Keratinocyte (primary cell): ENCODE measurements around the gene TLR4. TPM values are rescaled to one million over a fixed set of nuclear protein-coding genes. Genes with fewer than 3 reads are reported as not detected.

Source experiments
- DNase-seq: peaks from one replicate; pipeline ENCODE4 v3.0.0-alpha.2; 2011; ENCODE audit warnings: low read depth, missing footprints, low spot score
- FAIRE-seq: peaks from 2 replicates; lab custom pipeline; 2011; peaks lifted over from hg19 to GRCh38; lab: Jason Lieb, UNC
- H2AFZ ChIP-seq: 2 replicates; pipeline ENCODE4 v1.6.0; 2012; ENCODE audit warnings: low read length, control low read depth, inconsistent platforms; ENCODE audit not compliant: control insufficient read depth
- H3K27ac ChIP-seq: 2 replicates; pipeline ENCODE4 v1.5.1; 2011; ENCODE audit warnings: low read length; ENCODE audit not compliant: control insufficient read depth, insufficient read depth
- H3K27me3 ChIP-seq: 3 replicates; pipeline ENCODE4 v1.6.0; 2011; ENCODE audit warnings: low read length; ENCODE audit not compliant: control insufficient read depth, insufficient read depth; ENCODE audit errors: extremely low read depth
- H3K36me3 ChIP-seq, 2 experiments: 2 replicates in 1 of 2; 3 replicates in 1 of 2; pipeline ENCODE4 v1.5.1; 2011; ENCODE audit warnings: low read length in 2 of 2, mild to moderate bottlenecking in 1 of 2; ENCODE audit not compliant: control insufficient read depth in 2 of 2, insufficient read depth in 2 of 2; ENCODE audit errors: extremely low read depth in 1 of 2
- H3K4me1 ChIP-seq: 3 replicates; pipeline ENCODE4 v1.5.1; 2011; ENCODE audit warnings: low read length; ENCODE audit not compliant: control insufficient read depth, insufficient read depth; ENCODE audit errors: extremely low read depth
- H3K4me2 ChIP-seq: 3 replicates; pipeline ENCODE4 v1.6.0; 2011; ENCODE audit warnings: low read depth, low read length; ENCODE audit not compliant: control insufficient read depth, insufficient read depth; ENCODE audit errors: extremely low read depth
- H3K4me3 ChIP-seq, 3 experiments: fragments of 200-600 bp in 1 of 3; sonication (generic) in 1 of 3; 2 replicates in 2 of 3; 3 replicates in 1 of 3; pipeline ENCODE4 v1.5.1; 2011 to 2016; ENCODE audit warnings: low read length in 3 of 3, mild to moderate bottlenecking in 3 of 3, control low read depth in 2 of 3, inconsistent platforms in 1 of 3, low read depth in 1 of 3, mixed read lengths in 1 of 3, mixed run types in 1 of 3, moderate library complexity in 1 of 3; ENCODE audit not compliant: control insufficient read depth in 2 of 3, insufficient read depth in 2 of 3; ENCODE audit errors: extremely low read depth in 1 of 3
- H3K79me2 ChIP-seq: 2 replicates; pipeline ENCODE4 v1.6.0; 2012; ENCODE audit warnings: low read length; ENCODE audit not compliant: control insufficient read depth, insufficient read depth
- H3K9ac ChIP-seq: 3 replicates; pipeline ENCODE4 v1.6.0; 2011; ENCODE audit warnings: low read length; ENCODE audit not compliant: control insufficient read depth, insufficient read depth; ENCODE audit errors: extremely low read depth
- H3K9me1 ChIP-seq: 3 replicates; pipeline ENCODE4 v1.6.0; 2011; ENCODE audit warnings: low read length; ENCODE audit not compliant: control insufficient read depth, insufficient read depth; ENCODE audit errors: extremely low read depth
- H3K9me3 ChIP-seq: 2 replicates; pipeline ENCODE4 v1.5.1; 2012; ENCODE audit warnings: low read depth, low read length; ENCODE audit not compliant: control insufficient read depth
- H4K20me1 ChIP-seq: 3 replicates; pipeline ENCODE4 v1.6.0; 2011; ENCODE audit warnings: low read length; ENCODE audit not compliant: control insufficient read depth, insufficient read depth; ENCODE audit errors: extremely low read depth
- CTCF ChIP-seq, 3 experiments: IDR thresholded peaks in 1 of 3; conservative IDR thresholded peaks in 1 of 3; optimal IDR thresholded peaks in 1 of 3; 2 replicates in 2 of 3; 3 replicates in 1 of 3; pipeline versions ENCODE3 to v1.5.1; 2011; ENCODE audit warnings: low read length in 3 of 3, mild to moderate bottlenecking in 3 of 3, moderate library complexity in 2 of 3, control low read depth in 1 of 3, inconsistent platforms in 1 of 3; ENCODE audit not compliant: insufficient read depth in 2 of 3; ENCODE audit errors: extremely low read depth in 1 of 3
- EZH2 ChIP-seq: IDR thresholded peaks from one replicate; pipeline ENCODE4 v1.6.1; 2012; ENCODE audit warnings: inconsistent platforms, mild to moderate bottlenecking, low read length, moderate library complexity
- dilution Hi-C: fragments of 300-500 bp; cut with MboI; formaldehyde crosslinking; loops from one replicate; pipeline ENCODE4 v1.7.0; 2020; ENCODE audit warnings: low sequenced_read_pairs; ENCODE audit not compliant: extremely low pct_ligation_motif_present
- polyA plus RNA-seq, 5 experiments: library from polyadenylated mRNA; depleted of rRNA in 3 of 5; stranded (reverse) in 3 of 5; stranded (forward) in 1 of 5; unstranded in 1 of 5; fragments of >200 nt; gene quantifications; 1 replicate in 1 of 5; 2 replicates in 3 of 5; 3 replicates in 1 of 5; pipeline versions ENCODE4 v1.2.1 to v1.2.3, GENCODE V29; 2011 to 2012; ENCODE audit warnings: missing spikeins in 2 of 5, low read depth in 1 of 5, low replicate concordance in 1 of 5

The TLR4 gene
- polyA plus RNA-seq, 1 donor (not counting 4 experiments of a cell fraction or from before 2014, with no cell fraction given): 0.09 TPM

GRCh38 chr9:117718701-117719100 is 14.5 kb downstream of the TLR4 start:
- H2AFZ ChIP-seq: no peak overlapping the region
- no peak overlapping the region for H3K27ac ChIP-seq
- FAIRE-seq: no peak

GRCh38 chr9:117719161-117719920 is 15.1 kb downstream of the TLR4 start:
- TF ChIP-seq EZH2 (no peak), CTCF (optimal IDR thresholded peaks at IDR 0.05 in 1 of 3, IDR thresholded peaks at IDR 0.05 in 1 of 3, conservative IDR thresholded peaks at IDR 0.05 in 1 of 3; ENCODE audit: extremely low read depth in 1 of 3, insufficient read depth in 2 of 3, low read length in 3 of 3) (no peak)
- Histone ChIP-seq H3K27me3 (no peaks in the 10 kb centered on the region), H3K9me1 (no peaks in the 10 kb centered on the region), H3K36me3 (no peaks in the 10 kb centered on the region), H3K4me2 (no peak overlapping the region), H3K27ac (no peak overlapping the region), H2AFZ (no peak overlapping the region), H3K4me3 (no peak overlapping the region), H3K4me1 (no peaks in the 10 kb centered on the region), H3K79me2 (no peaks in the 10 kb centered on the region), H3K9ac (no peak overlapping the region), H3K9me3 (no peaks in the 10 kb centered on the region), H4K20me1 (no peaks in the 10 kb centered on the region)
- DNase-seq (no peak), FAIRE-seq (no peak)
- dilution Hi-C loops: no loop called here

More at GRCh38 chr9:117718701-117719100, 14.5 kb downstream of the TLR4 start:
- no peaks in the 10 kb centered on the region for H3K79me2 ChIP-seq
- no peaks in the 10 kb centered on the region for H4K20me1 ChIP-seq
- H3K9ac ChIP-seq: no peak overlapping the region
- no peaks in the 10 kb centered on the region for H3K36me3 ChIP-seq
- no peaks in the 10 kb centered on the region for H3K9me1 ChIP-seq
- TF ChIP-seq EZH2 (no peak), CTCF (optimal IDR thresholded peaks at IDR 0.05 in 1 of 3, IDR thresholded peaks at IDR 0.05 in 1 of 3, conservative IDR thresholded peaks at IDR 0.05 in 1 of 3; ENCODE audit: extremely low read depth in 1 of 3, insufficient read depth in 2 of 3, low read length in 3 of 3) (no peak)
- dilution Hi-C loops: no loop called here
- no peak for DNase-seq
- no peaks in the 10 kb centered on the region for H3K4me1 ChIP-seq
- no peak overlapping the region for H3K4me3 ChIP-seq
- H3K27me3 ChIP-seq: no peaks in the 10 kb centered on the region
- H3K4me2 ChIP-seq: no peak overlapping the region
- no peaks in the 10 kb centered on the region for H3K9me3 ChIP-seq
